ENCODE measurements around the gene PLXNA4.

Gene PLXNA4

GRCh38 chr7:132482866-132483265, 93.4 kb downstream of the PLXNA4 start:
- no peak overlapping the region for H3K4me3 ChIP-seq (ENCODE audit: low read depth in 1 of 2, low read length in 2 of 2)
- no peak overlapping the region for H3K27ac ChIP-seq (ENCODE audit: low read depth, low read length)
- no peaks in the 10 kb centered on the region for H3K36me3 ChIP-seq (ENCODE audit: insufficient read depth, low read length)
- H3K9me3 ChIP-seq (ENCODE audit: low read length), result no peaks in the 10 kb centered on the region
- no peaks in the 10 kb centered on the region for H3K27me3 ChIP-seq (ENCODE audit: control insufficient read depth in 1 of 2, insufficient read depth in 2 of 2, low read length in 2 of 2)
- peaks cover 8% of the 10 kb centered on the region for H3K4me1 ChIP-seq (ENCODE audit: insufficient read depth, low read length)
- no peak overlapping the region for H3K9ac ChIP-seq (ENCODE audit: low read length)

GRCh38 chr7:132480534-132480933, 95.7 kb downstream of the PLXNA4 start:
- no peaks in the 10 kb centered on the region for H3K36me3 ChIP-seq (ENCODE audit: insufficient read depth, low read length)
- H3K9ac ChIP-seq (ENCODE audit: low read length), result no peak overlapping the region
- H3K4me3 ChIP-seq (ENCODE audit: low read depth in 1 of 2, low read length in 2 of 2), result no peak overlapping the region
- H3K27me3 ChIP-seq (ENCODE audit: control insufficient read depth in 1 of 2, insufficient read depth in 2 of 2, low read length in 2 of 2), result no peaks in the 10 kb centered on the region
- peaks cover 3% of the 10 kb centered on the region for H3K4me1 ChIP-seq (ENCODE audit: insufficient read depth, low read length)
- no peaks in the 10 kb centered on the region for H3K9me3 ChIP-seq (ENCODE audit: low read length)
- H3K27ac ChIP-seq (ENCODE audit: low read depth, low read length), result no peak overlapping the region

- H3K4me1 ChIP-seq (ENCODE audit: insufficient read depth, low read length), result no peaks in the 10 kb centered on the region
- H3K9me3 ChIP-seq (ENCODE audit: low read length), result no peaks in the 10 kb centered on the region
- no peaks in the 10 kb centered on the region for H3K27me3 ChIP-seq (ENCODE audit: control insufficient read depth in 1 of 2, insufficient read depth in 2 of 2, low read length in 2 of 2)
- no peak overlapping the region for H3K27ac ChIP-seq (ENCODE audit: low read depth, low read length)
- H3K9ac ChIP-seq (ENCODE audit: low read length), result no peak overlapping the region
- no peaks in the 10 kb centered on the region for H3K36me3 ChIP-seq (ENCODE audit: insufficient read depth, low read length)
- no peak overlapping the region for H3K4me3 ChIP-seq (ENCODE audit: low read depth in 1 of 2, low read length in 2 of 2)
Measured at GRCh38 chr7:132476541-132476940, 99.7 kb downstream of the PLXNA4 start.

GRCh38 chr7:132475669-132476116, 100.6 kb downstream of the PLXNA4 start:
- Histone ChIP-seq H3K9ac (ENCODE audit: low read length) (no peak overlapping the region), H3K27me3 (ENCODE audit: control insufficient read depth in 1 of 2, insufficient read depth in 2 of 2, low read length in 2 of 2) (no peaks in the 10 kb centered on the region), H3K9me3 (ENCODE audit: low read length) (no peaks in the 10 kb centered on the region), H3K4me3 (ENCODE audit: low read depth in 1 of 2, low read length in 2 of 2) (no peak overlapping the region), H3K36me3 (ENCODE audit: insufficient read depth, low read length) (no peaks in the 10 kb centered on the region), H3K27ac (ENCODE audit: low read depth, low read length) (no peak overlapping the region), H3K4me1 (ENCODE audit: insufficient read depth, low read length) (no peaks in the 10 kb centered on the region)

GRCh38 chr7:132475037-132475668, 101.1 kb downstream of the PLXNA4 start:
- Histone ChIP-seq H3K9me3 (ENCODE audit: low read length) (no peaks in the 10 kb centered on the region), H3K4me1 (ENCODE audit: insufficient read depth, low read length) (no peaks in the 10 kb centered on the region), H3K9ac (ENCODE audit: low read length) (no peak overlapping the region), H3K4me3 (ENCODE audit: low read depth in 1 of 2, low read length in 2 of 2) (no peak overlapping the region), H3K27ac (ENCODE audit: low read depth, low read length) (no peak overlapping the region), H3K27me3 (ENCODE audit: control insufficient read depth in 1 of 2, insufficient read depth in 2 of 2, low read length in 2 of 2) (no peaks in the 10 kb centered on the region), H3K36me3 (ENCODE audit: insufficient read depth, low read length) (no peaks in the 10 kb centered on the region)

- Histone ChIP-seq H3K9ac (ENCODE audit: low read length) (no peak overlapping the region), H3K4me3 (ENCODE audit: low read depth in 1 of 2, low read length in 2 of 2) (no peak overlapping the region), H3K36me3 (ENCODE audit: insufficient read depth, low read length) (no peaks in the 10 kb centered on the region), H3K27me3 (ENCODE audit: control insufficient read depth in 1 of 2, insufficient read depth in 2 of 2, low read length in 2 of 2) (no peaks in the 10 kb centered on the region), H3K9me3 (ENCODE audit: low read length) (no peaks in the 10 kb centered on the region), H3K4me1 (ENCODE audit: insufficient read depth, low read length) (no peaks in the 10 kb centered on the region), H3K27ac (ENCODE audit: low read depth, low read length) (no peak overlapping the region)
Measured at GRCh38 chr7:132472463-132473120, 103.7 kb downstream of the PLXNA4 start.

GRCh38 chr7:132471515-132471914, 104.8 kb downstream of the PLXNA4 start:
- Histone ChIP-seq H3K9ac (ENCODE audit: low read length) (no peak overlapping the region), H3K36me3 (ENCODE audit: insufficient read depth, low read length) (no peaks in the 10 kb centered on the region), H3K27me3 (ENCODE audit: control insufficient read depth in 1 of 2, insufficient read depth in 2 of 2, low read length in 2 of 2) (no peaks in the 10 kb centered on the region), H3K27ac (ENCODE audit: low read depth, low read length) (no peak overlapping the region), H3K9me3 (ENCODE audit: low read length) (no peaks in the 10 kb centered on the region), H3K4me3 (ENCODE audit: low read depth in 1 of 2, low read length in 2 of 2) (no peak overlapping the region), H3K4me1 (ENCODE audit: insufficient read depth, low read length) (no peaks in the 10 kb centered on the region)

GRCh38 chr7:132469681-132470080, 106.6 kb downstream of the PLXNA4 start:
- H3K27ac ChIP-seq (ENCODE audit: low read depth, low read length), result no peak overlapping the region
- no peak overlapping the region for H3K4me3 ChIP-seq (ENCODE audit: low read depth in 1 of 2, low read length in 2 of 2)
- no peaks in the 10 kb centered on the region for H3K4me1 ChIP-seq (ENCODE audit: insufficient read depth, low read length)
- H3K9ac ChIP-seq (ENCODE audit: low read length), result no peak overlapping the region
- no peaks in the 10 kb centered on the region for H3K36me3 ChIP-seq (ENCODE audit: insufficient read depth, low read length)
- no peaks in the 10 kb centered on the region for H3K27me3 ChIP-seq (ENCODE audit: control insufficient read depth in 1 of 2, insufficient read depth in 2 of 2, low read length in 2 of 2)
- no peaks in the 10 kb centered on the region for H3K9me3 ChIP-seq (ENCODE audit: low read length)

GRCh38 chr7:132469264-132469663, 107.0 kb downstream of the PLXNA4 start:
- H3K9me3 ChIP-seq (ENCODE audit: low read length), result no peaks in the 10 kb centered on the region
- H3K27me3 ChIP-seq (ENCODE audit: control insufficient read depth in 1 of 2, insufficient read depth in 2 of 2, low read length in 2 of 2), result no peaks in the 10 kb centered on the region
- peaks cover 3% of the 10 kb centered on the region for H3K4me1 ChIP-seq (ENCODE audit: insufficient read depth, low read length)
- no peaks in the 10 kb centered on the region for H3K36me3 ChIP-seq (ENCODE audit: insufficient read depth, low read length)
- no peak overlapping the region for H3K9ac ChIP-seq (ENCODE audit: low read length)
- H3K27ac ChIP-seq (ENCODE audit: low read depth, low read length), result no peak overlapping the region
- no peak overlapping the region for H3K4me3 ChIP-seq (ENCODE audit: low read depth in 1 of 2, low read length in 2 of 2)

GRCh38 chr7:132466367-132466766, 109.9 kb downstream of the PLXNA4 start:
- Histone ChIP-seq H3K27ac (ENCODE audit: low read depth, low read length) (no peak overlapping the region), H3K4me1 (ENCODE audit: insufficient read depth, low read length) (peaks cover 14% of the 10 kb centered on the region), H3K9me3 (ENCODE audit: low read length) (no peaks in the 10 kb centered on the region), H3K9ac (ENCODE audit: low read length) (no peak overlapping the region), H3K4me3 (ENCODE audit: low read depth in 1 of 2, low read length in 2 of 2) (no peak overlapping the region), H3K27me3 (ENCODE audit: control insufficient read depth in 1 of 2, insufficient read depth in 2 of 2, low read length in 2 of 2) (no peaks in the 10 kb centered on the region), H3K36me3 (ENCODE audit: insufficient read depth, low read length) (no peaks in the 10 kb centered on the region)

GRCh38 chr7:132465516-132465915, 110.8 kb downstream of the PLXNA4 start:
- Histone ChIP-seq H3K9me3 (ENCODE audit: low read length) (no peaks in the 10 kb centered on the region), H3K36me3 (ENCODE audit: insufficient read depth, low read length) (no peaks in the 10 kb centered on the region), H3K9ac (ENCODE audit: low read length) (no peak overlapping the region), H3K4me1 (ENCODE audit: insufficient read depth, low read length) (peaks cover 14% of the 10 kb centered on the region), H3K27me3 (ENCODE audit: control insufficient read depth in 1 of 2, insufficient read depth in 2 of 2, low read length in 2 of 2) (no peaks in the 10 kb centered on the region), H3K27ac (ENCODE audit: low read depth, low read length) (no peak overlapping the region), H3K4me3 (ENCODE audit: low read depth in 1 of 2, low read length in 2 of 2) (no peak overlapping the region)

GRCh38 chr7:132464740-132465139, 111.5 kb downstream of the PLXNA4 start:
- no peak overlapping the region for H3K9ac ChIP-seq (ENCODE audit: low read length)
- no peaks in the 10 kb centered on the region for H3K36me3 ChIP-seq (ENCODE audit: insufficient read depth, low read length)
- H3K27ac ChIP-seq (ENCODE audit: low read depth, low read length), result no peak overlapping the region

More at GRCh38 chr7:132464740-132465139, 111.5 kb downstream of the PLXNA4 start:
- no peak overlapping the region for H3K4me3 ChIP-seq (ENCODE audit: low read depth in 1 of 2, low read length in 2 of 2)
- H3K27me3 ChIP-seq (ENCODE audit: control insufficient read depth in 1 of 2, insufficient read depth in 2 of 2, low read length in 2 of 2), result no peaks in the 10 kb centered on the region
- H3K9me3 ChIP-seq (ENCODE audit: low read length), result no peaks in the 10 kb centered on the region
- H3K4me1 ChIP-seq (ENCODE audit: insufficient read depth, low read length), result peaks cover 14% of the 10 kb centered on the region

All from muscle layer of colon (tissue), 2 donors.